HepG2 (cell line): ENCODE data around the gene CABLES2. TPM values are rescaled to one million over a fixed set of nuclear protein-coding genes. Genes with fewer than 3 reads are reported as not detected.

ENCODE experiments used
- ARHGAP35 ChIP-seq: sonication (generic); formaldehyde crosslinking; IDR thresholded peaks from 2 replicates; pipeline ENCODE4 v1.9.0; 2022; ENCODE audit warnings: mild to moderate bottlenecking, inconsistent platforms, moderate library complexity, missing genetic modification reagents, borderline replicate concordance
- HOXD1 ChIP-seq: sonication (generic); formaldehyde crosslinking; IDR thresholded peaks from 2 replicates; pipeline ENCODE4 v1.5.0; 2020; ENCODE audit warnings: missing genetic modification reagents
- MXI1 ChIP-seq: IDR thresholded peaks from 3 replicates; pipeline ENCODE4 v1.6.1; 2012; ENCODE audit warnings: low read depth, low read length, inconsistent platforms, borderline replicate concordance
- SETDB1 ChIP-seq: sonication (generic); formaldehyde crosslinking; IDR thresholded peaks from 2 replicates; pipeline ENCODE4 v1.5.1; 2020; ENCODE audit warnings: missing genetic modification reagents, mild to moderate bottlenecking, borderline replicate concordance
- SNAPC5 ChIP-seq: sonication (generic); formaldehyde crosslinking; IDR thresholded peaks from 2 replicates; pipeline ENCODE4 v1.8.1; 2023; ENCODE audit warnings: mild to moderate bottlenecking, missing genetic modification reagents, borderline replicate concordance
- SRY ChIP-seq: sonication (generic); formaldehyde crosslinking; IDR thresholded peaks from 2 replicates; pipeline ENCODE4 v1.8.0; 2022; ENCODE audit warnings: mild to moderate bottlenecking, missing genetic modification reagents
- TBP ChIP-seq: sonication (generic); formaldehyde crosslinking; IDR thresholded peaks from 2 replicates; pipeline ENCODE4 v1.5.0; 2020; ENCODE audit warnings: missing genetic modification reagents
- ZFY ChIP-seq: sonication (generic); formaldehyde crosslinking; IDR thresholded peaks from 2 replicates; pipeline ENCODE4 v1.4.0; 2020; ENCODE audit warnings: missing genetic modification reagents
- ZFYVE20 ChIP-seq: sonication (generic); formaldehyde crosslinking; IDR thresholded peaks from 2 replicates; pipeline ENCODE4 v1.8.0; 2023; ENCODE audit warnings: low read depth, mild to moderate bottlenecking, moderate library complexity, missing genetic modification reagents, borderline replicate concordance
- ZNF180 ChIP-seq: sonication (generic); formaldehyde crosslinking; IDR thresholded peaks from 2 replicates; pipeline ENCODE4 v1.4.0; 2020; ENCODE audit warnings: low read depth, missing genetic modification reagents, borderline replicate concordance
- ZNF230 ChIP-seq: sonication (generic); formaldehyde crosslinking; IDR thresholded peaks from 2 replicates; pipeline ENCODE4 v1.4.0; 2020; ENCODE audit warnings: mild to moderate bottlenecking, missing genetic modification reagents
- ZNF562 ChIP-seq: sonication (generic); formaldehyde crosslinking; IDR thresholded peaks from 2 replicates; pipeline ENCODE4 v1.8.0; 2022; ENCODE audit warnings: missing genetic modification reagents, borderline replicate concordance
- polyA plus RNA-seq, 8 experiments: library from polyadenylated mRNA; depleted of rRNA in 3 of 8; stranded (reverse) in 7 of 8; unstranded in 1 of 8; fragments of >200 nt; fragmentation: Illumina TruSeq in 4 of 8; extraction: Trizol in 4 of 8; gene quantifications; 2 replicates each; pipeline versions ENCODE4 v1.2.1 to v1.2.3, GENCODE V29; 2011 to 2016; ENCODE audit warnings: low read depth in 4 of 8, missing spikeins in 1 of 8, mixed read lengths in 1 of 8; ENCODE audit not compliant: insufficient read depth in 1 of 8
- total RNA-seq, 5 experiments: library from RNA; depleted of rRNA; stranded (reverse); fragments of >200 nt; fragmentation: Illumina TruSeq; extraction: Trizol; gene quantifications; 2 replicates each; pipeline ENCODE4 v1.2.3, GENCODE V29; 2016; ENCODE audit warnings: low read depth in 1 of 5
- TF ChIP-seq, protein P1 (sequence below), 2 experiments: sonication (generic) in 1 of 2; formaldehyde crosslinking in 1 of 2; IDR thresholded peaks; 2 replicates each; pipeline versions ENCODE4 v1.6.1 to v1.9.0; 2014 to 2022; ENCODE audit warnings: antibody characterized with exemption in 1 of 2, borderline replicate concordance in 1 of 2, inconsistent platforms in 1 of 2, low read depth in 1 of 2, missing genetic modification reagents in 1 of 2
- TF ChIP-seq, protein P2 (sequence below): sonication (generic); formaldehyde crosslinking; IDR thresholded peaks from 2 replicates; pipeline ENCODE4 v1.8.1; 2022; ENCODE audit warnings: low read depth, mild to moderate bottlenecking, missing genetic modification reagents
- TF ChIP-seq, protein P3 (sequence below): sonication (generic); formaldehyde crosslinking; IDR thresholded peaks from 2 replicates; pipeline ENCODE4 v1.4.0; 2020; ENCODE audit warnings: missing genetic modification reagents, borderline replicate concordance

The CABLES2 gene
- total and polyA plus RNA-seq, 2 of the 13 experiments (the other 11 are each of a cell fraction or from before 2014, with no cell fraction given) = 5.2 to 9.7 TPM

DNA sequence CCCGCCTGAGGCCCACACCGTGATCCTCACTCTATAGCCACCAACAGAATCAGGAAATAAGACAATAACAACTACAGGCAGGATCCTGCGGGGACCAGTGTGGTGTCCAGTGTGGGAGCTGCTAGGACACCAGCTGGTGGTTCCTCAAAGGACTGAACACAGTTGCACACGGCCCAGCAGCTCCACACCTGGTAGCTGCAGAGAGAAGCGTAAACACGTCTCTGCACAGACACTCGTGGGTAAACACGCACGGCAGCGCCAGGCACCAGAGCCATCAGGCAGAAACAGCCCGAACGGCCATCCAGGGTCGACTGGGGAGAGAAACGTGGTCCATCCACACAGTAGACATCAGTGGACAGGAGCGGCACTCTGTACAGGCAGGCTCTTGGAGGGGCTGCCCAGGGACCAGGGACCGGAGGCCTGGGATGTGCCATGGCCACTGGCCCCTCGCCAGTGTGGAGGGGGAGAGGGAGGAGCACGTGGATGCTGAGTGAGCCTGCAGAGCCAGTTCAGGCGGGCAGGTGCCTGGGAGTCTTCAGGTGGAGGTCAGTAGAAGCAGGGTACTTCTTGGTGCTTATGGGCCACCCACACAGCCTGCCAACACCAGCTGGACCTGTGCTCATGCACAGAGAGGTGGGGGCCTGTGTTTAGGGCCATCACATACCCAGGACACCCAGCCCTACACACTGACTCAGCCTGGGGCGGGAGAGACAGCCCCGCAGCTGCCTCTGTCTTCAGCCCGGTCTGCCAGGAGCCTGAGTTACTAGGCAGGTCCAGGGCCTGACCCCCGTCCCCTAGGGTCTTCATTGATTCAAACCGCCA lies 32.5 kb downstream of the CABLES2 start (continued):
- TF ChIP-seq, protein P1, sequence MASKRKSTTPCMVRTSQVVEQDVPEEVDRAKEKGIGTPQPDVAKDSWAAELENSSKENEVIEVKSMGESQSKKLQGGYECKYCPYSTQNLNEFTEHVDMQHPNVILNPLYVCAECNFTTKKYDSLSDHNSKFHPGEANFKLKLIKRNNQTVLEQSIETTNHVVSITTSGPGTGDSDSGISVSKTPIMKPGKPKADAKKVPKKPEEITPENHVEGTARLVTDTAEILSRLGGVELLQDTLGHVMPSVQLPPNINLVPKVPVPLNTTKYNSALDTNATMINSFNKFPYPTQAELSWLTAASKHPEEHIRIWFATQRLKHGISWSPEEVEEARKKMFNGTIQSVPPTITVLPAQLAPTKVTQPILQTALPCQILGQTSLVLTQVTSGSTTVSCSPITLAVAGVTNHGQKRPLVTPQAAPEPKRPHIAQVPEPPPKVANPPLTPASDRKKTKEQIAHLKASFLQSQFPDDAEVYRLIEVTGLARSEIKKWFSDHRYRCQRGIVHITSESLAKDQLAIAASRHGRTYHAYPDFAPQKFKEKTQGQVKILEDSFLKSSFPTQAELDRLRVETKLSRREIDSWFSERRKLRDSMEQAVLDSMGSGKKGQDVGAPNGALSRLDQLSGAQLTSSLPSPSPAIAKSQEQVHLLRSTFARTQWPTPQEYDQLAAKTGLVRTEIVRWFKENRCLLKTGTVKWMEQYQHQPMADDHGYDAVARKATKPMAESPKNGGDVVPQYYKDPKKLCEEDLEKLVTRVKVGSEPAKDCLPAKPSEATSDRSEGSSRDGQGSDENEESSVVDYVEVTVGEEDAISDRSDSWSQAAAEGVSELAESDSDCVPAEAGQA (IDR thresholded peaks at IDR 0.05; ENCODE audit: low read depth) = no peak
- TF ChIP-seq, protein P1 (CRISPR knock-in tag; IDR thresholded peaks at IDR 0.05; ENCODE audit: borderline replicate concordance) = no peak
- TF ChIP-seq SETDB1 (CRISPR knock-in tag) = no peak
- TF ChIP-seq ARHGAP35 (CRISPR knock-in tag) = no peak
- 0 out of 2 replicates have a peak, but pooled peaks have one; percentile 6 for TF ChIP-seq ZFY (CRISPR knock-in tag)
- no peak for TF ChIP-seq HOXD1
- no peak for TF ChIP-seq ZNF180 (CRISPR knock-in tag)
- TF ChIP-seq, protein P2, sequence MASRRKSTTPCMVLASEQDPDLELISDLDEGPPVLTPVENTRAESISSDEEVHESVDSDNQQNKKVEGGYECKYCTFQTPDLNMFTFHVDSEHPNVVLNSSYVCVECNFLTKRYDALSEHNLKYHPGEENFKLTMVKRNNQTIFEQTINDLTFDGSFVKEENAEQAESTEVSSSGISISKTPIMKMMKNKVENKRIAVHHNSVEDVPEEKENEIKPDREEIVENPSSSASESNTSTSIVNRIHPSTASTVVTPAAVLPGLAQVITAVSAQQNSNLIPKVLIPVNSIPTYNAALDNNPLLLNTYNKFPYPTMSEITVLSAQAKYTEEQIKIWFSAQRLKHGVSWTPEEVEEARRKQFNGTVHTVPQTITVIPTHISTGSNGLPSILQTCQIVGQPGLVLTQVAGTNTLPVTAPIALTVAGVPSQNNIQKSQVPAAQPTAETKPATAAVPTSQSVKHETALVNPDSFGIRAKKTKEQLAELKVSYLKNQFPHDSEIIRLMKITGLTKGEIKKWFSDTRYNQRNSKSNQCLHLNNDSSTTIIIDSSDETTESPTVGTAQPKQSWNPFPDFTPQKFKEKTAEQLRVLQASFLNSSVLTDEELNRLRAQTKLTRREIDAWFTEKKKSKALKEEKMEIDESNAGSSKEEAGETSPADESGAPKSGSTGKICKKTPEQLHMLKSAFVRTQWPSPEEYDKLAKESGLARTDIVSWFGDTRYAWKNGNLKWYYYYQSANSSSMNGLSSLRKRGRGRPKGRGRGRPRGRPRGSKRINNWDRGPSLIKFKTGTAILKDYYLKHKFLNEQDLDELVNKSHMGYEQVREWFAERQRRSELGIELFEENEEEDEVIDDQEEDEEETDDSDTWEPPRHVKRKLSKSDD (CRISPR knock-in tag) = no peak
- TF ChIP-seq ZNF562 (CRISPR knock-in tag) = no peak
- no peak for TF ChIP-seq SNAPC5 (CRISPR knock-in tag)
- no peak for TF ChIP-seq MXI1
- no peak for TF ChIP-seq SRY (CRISPR knock-in tag)
- TF ChIP-seq, protein P3, sequence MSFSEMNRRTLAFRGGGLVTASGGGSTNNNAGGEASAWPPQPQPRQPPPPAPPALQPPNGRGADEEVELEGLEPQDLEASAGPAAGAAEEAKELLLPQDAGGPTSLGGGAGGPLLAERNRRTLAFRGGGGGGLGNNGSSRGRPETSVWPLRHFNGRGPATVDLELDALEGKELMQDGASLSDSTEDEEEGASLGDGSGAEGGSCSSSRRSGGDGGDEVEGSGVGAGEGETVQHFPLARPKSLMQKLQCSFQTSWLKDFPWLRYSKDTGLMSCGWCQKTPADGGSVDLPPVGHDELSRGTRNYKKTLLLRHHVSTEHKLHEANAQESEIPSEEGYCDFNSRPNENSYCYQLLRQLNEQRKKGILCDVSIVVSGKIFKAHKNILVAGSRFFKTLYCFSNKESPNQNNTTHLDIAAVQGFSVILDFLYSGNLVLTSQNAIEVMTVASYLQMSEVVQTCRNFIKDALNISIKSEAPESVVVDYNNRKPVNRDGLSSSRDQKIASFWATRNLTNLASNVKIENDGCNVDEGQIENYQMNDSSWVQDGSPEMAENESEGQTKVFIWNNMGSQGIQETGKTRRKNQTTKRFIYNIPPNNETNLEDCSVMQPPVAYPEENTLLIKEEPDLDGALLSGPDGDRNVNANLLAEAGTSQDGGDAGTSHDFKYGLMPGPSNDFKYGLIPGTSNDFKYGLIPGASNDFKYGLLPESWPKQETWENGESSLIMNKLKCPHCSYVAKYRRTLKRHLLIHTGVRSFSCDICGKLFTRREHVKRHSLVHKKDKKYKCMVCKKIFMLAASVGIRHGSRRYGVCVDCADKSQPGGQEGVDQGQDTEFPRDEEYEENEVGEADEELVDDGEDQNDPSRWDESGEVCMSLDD (CRISPR knock-in tag) = no peak
- TF ChIP-seq ZFYVE20 (CRISPR knock-in tag) = 0 out of 2 replicates have a peak, but pooled peaks have one; percentile 78
- TF ChIP-seq TBP (CRISPR knock-in tag) = no peak
- TF ChIP-seq ZNF230 (CRISPR knock-in tag) = no peak
